HG02588 (cell line): ENCODE results near the gene FRMD4A.
"Not testable (repeated sequence)": the region's sequence is repeated elsewhere in the genome, so short reads cannot be mapped to it uniquely, and the experiment has no call there.

Source experiments
- ATAC-seq: cut with Tn5 transposase; IDR thresholded peaks from one replicate; pipeline ENCODE4 v1.9.1; 2021; ENCODE audit warnings: mild to moderate bottlenecking, moderate library complexity; ENCODE audit not compliant: unreplicated experiment

Gene FRMD4A

DNA sequence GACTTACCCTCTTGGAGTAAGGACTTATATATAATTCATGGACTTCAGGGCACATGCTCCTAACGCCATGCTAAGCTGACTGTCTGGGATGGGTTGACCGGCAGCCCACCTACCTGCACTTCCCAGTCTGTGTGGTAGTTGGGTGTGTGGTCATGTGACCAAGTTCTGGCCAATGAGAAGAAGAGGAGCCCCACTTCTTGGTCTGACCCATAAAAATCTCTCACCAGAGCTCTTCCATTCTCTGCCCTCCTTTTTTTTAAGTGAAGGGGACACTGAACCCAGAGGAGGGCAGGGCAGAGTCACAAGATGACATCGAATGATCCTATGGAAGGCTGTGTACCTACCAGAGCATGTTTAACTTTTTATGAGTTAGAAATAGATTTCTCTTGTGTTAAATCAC lies 370.1 kb downstream of the FRMD4A start:
- ATAC-seq, result no peak

DNA sequence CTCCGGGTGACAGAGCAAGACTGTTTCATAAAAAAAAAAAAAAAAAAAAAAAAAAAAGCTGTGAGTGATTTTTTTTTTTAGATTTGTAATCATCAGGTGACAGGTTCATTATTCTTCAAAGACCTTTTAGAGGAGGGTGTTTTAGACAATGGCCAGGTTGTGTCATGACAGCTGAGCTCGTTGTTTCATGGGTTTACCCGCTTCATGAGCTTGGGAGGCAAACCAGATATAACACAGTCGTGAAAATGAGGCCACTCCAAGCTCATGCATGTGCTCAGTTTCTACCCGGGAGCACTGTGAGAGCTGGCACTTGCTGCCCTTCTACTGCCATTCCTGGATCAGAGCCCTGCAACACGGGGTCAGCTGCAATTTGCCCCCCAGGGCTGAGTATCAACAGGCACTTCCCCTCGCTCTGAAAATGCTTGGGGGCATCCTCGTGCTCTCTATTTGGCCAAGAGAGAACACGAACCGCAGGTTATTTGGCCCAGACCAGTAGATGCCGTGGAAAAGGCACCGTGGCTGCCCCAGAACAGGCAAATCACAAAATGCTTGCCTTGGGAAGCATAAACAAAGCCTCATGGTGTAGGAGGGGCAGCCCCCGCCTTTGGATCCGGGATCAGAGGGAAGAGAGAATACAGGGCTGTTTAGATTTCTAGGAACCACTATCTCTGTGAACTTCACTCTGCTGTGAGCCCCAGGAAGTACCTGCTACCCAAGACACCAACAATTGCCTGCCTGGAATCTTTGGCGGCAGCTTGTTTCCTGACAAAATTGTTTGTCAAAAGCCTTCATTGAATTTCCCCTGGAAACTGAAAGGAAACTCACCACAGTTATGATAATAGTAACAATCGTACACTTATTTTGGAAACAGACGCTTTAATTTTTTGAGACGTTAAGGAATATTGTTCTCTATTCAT lies 371.0 kb downstream of the FRMD4A start:
- no peak for ATAC-seq

DNA sequence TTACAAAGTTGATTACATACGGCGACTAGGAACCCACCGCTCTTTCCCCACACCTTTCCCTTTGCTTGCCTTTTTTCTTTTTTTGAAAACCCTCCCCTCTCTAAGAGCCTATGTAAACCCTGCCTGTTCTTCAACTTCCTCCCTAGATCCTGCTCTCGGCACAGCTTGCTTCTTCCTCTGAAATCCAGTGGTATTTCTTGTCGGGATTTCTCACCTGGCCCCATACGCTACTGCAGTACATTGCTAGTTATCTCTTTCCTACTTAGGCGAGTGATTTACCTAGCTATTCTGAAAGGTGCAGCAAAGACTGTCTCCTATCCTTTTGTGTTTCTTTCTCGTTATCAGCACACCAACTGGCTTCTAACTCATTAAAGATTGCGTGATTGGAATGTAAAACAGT lies 372.9 kb downstream of the FRMD4A start:
- no peak for ATAC-seq

DNA sequence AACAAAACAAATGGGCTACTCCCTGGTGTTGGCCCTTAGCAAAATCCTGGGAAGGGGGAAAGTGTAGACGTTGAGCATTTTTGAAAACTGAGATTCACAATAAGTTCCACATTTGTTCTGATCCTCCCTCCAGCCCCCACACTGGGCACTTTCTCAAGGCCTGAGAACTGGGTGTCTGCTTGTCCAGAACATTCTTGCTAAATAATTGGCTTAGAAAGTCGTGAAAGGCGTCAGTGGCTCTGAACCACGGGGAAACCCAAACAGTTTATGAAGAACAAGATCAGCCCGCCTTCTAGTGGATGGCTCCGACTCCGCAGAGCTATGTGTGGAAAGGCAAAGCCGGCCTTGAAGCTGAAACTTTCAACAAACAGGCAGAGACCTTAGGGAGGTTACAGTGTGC lies 373.9 kb downstream of the FRMD4A start:
- ATAC-seq, result no peak

DNA sequence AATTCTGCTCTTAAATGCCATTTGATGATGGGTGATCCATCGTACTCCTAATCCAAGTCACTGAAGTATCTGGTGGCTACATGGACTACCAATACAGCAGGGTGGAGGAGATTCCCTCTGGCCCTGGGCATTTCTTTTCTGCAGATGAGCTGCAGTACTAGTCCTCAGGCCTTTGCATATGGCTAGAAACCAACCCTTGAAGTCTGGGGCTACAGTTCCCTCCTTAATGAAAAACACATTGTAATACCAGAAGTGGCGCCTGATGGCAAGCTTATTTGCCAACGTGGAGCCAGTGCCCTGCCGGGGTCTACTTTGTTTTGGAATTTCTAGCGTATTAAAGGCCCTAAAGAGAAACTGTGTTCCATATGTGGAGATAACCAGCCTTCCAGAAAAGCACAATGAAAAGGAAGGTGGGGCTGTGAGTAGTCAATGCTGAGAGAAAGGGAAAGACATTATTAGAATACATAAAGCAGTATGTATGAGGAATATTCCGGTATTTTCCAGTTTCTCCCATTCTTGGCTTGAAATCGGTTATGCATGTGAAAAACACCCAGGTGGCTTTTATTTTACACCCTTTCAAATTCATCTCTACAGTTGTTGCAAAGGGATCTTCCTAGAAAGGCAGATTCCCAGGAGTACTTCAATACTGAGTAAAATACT lies 375.2 kb downstream of the FRMD4A start:
- ATAC-seq, result no peak

DNA sequence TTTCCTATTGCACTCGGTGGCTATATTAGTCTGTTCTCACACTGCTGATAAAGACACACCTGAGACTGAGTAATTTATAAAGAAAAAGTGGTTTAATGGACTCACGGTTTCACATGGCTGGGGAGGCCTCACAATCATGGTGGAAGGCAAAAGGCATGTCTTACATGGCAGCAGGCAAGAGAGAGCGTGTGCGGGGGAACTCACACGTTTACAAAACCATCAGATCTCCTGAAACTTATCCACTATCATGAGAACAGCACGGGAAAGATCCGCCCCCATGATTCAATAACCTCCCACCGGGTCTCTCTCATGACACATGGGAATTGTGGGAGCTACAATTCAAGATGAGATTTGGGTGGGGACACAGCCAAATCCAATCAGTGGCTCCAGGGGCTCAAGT lies 376.5 kb downstream of the FRMD4A start:
- ATAC-seq, result not testable (repeated sequence)

DNA sequence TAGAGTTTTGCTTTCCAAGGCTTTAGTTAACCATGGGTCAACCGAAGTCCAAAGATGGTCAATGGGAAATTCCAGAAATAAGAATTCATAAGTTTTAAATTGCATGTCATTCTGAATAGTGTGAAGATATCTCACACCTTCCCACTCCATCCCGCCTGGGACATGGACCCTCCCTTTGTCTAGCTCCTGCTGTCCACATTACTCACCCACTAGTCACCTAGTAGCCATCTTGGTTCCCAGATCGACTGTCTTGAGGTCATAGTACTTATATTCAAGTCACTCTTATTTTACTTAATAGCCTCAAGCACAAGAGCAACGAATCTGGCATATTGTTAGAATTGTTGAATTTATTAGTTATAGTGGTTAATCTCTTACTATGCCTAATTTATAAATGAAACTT lies 377.4 kb downstream of the FRMD4A start:
- no peak for ATAC-seq

DNA sequence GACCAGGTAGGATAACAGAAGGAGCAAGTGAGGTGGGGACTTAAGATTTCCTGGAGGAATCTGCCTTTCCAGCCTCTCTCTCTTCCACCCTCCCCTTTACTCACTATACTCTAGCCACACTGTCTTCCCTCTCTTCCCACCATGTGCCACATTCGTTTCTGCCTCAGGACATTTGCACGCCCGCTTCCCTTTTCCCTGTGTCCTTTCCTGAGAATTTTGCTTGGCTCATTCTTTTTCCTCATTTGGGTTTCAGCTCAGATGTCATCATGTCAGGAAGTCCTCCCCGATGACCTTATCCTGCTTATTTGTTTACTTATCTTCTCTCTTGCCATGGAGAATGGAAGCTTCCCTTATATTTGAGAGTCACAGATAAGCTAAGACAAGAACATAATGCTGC lies 380.2 kb downstream of the FRMD4A start:
- no peak for ATAC-seq

DNA sequence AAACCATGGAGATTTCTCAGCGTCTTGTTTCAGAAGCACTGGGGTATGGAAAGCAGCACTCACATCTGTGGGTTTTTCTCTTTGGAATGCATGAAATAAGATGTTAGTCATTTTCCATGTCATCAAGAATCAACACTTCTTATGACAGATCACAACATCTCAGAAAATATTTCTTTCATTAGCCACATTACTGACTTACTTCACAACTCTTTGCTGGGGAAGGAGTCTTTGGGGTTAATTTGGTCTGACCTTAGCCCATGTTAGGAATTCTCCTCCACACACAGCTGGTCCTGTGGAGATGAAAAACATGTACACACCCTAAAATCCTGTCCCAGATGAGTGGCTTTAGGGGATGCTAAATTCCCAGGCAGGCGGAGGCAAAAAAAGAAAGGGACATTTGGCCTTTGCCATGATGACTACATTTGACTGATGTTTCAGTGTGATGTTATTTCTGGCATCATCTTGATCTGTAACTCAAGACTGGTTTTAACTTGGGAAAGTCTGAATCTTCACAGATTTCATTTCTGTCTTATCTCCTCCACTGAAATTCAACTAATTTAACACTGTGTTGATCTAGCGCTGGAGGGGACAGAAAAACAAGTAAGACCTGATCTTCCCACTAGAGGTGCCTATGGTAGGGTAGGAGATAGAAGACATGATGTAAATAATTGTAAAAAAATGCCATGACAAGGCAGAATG lies 380.7 kb downstream of the FRMD4A start:
- ATAC-seq, result no peak

DNA sequence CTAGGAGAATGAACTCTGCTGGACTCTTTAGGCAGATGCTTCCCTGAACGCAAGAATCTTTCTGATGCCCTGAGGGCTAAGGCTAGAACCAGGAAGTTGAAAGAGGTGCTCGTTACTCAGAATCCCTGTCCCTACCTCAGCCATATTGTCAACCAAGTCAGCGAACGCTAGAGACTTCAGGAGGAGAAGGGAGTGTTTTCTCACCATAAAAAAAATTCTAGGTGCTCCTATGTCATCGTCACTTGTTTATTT lies 384.6 kb downstream of the FRMD4A start:
- no peak for ATAC-seq

DNA sequence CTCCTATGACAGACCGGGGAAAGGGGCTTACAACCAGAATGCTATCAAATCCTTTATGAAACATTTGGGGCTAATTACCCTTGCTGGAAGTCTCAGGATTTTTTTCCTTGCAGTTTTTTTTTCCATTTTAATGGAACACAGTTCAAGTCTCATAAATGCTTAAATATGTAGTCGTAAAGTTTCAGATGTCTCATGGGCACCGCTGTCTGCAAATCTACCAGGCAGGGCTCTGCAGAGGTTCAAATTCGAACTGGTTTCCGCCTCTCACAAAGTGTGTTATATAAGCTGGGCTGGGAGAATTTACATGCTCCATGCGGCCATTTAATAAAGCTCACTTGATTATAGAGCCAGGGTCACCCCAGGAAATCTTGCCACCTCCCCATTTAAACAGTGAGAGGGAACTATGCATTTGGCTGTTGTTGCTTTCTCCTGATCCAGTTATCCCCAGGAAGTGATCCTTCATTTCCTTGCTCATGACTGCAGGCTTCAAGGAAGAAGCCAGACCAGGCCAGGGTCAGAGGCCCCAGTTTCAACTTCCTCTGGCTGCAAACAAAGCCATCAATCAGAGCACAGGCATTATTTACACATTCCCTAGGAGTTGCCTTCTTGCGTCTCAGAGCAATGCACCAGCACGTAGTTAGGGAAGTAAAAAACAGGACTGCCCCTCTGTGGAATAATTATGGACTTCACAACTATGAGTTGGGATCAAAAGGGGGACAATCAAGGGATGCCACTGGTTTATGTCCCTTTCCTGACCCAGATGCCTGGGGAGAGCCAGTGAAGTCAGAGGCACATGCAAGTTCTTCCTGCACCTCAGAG lies 385.1 kb downstream of the FRMD4A start:
- ATAC-seq, result no peak

DNA sequence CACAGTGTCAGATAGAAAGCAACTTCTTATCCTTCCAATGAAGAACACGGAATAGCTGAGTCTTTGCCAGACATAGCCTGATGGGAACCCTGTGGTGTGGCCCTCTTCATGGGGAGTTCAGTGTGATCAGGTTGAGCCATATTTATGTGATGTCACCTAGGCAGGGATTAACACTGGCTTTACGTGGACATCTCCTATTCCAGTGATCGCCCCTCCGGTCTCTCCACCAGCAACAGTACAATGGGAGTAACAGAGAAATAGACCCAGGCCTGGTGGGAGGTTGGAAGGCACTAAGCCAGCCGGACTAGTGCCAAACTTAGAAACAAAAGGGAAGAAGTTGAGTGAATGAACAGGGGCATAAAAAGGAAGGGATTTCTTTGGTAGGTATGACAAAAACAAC lies 385.9 kb downstream of the FRMD4A start:
- ATAC-seq, result no peak

DNA sequence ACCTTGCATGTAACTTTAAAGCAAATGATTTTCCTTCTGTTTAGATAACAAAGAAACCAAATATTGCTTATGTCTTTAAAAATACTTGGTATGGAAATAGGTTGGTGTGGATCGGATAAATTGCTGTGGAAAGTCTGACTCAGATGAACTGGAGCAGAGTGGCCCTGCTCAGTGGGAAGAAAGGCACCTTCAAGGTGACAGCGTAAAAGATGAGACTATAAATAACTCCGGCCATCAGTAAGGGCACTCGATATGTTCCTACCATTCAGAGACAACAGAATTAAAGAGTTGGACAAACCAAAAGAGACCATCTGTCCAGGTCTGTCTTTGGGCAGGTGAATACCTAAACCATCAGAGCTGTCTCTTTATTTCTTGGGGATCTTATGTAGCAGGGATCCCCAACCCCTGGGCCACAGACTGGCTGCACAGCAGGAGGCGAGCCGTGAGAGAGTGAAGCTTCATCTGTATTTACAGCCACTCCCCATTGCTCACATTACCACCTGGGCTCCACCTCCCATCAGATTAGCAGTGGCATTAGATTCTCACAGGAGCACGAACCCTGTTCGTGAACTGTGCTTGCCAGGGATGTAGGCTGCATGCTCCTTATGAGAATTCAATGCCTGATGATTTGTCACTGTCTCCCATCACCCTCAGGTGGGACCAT lies 386.9 kb downstream of the FRMD4A start:
- ATAC-seq, result no peak

DNA sequence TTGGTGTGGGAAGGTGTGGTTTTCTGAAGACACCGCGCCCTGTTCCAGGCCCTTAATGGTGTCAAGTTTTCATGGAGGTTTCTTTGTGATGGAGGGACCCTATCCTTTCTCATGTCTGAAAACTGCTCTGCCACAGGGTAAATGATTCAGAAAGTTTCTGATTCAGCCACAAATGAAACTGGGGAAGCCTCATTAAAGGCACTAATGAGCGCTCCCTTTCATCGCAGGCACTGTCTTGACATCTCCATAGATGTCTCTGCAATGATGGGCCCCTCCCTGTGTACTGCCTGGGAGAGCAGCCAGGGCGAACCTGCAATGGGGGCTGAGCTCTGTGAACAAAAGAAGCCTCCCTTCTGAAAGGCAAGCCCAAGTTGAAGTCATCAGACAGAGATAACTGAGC lies 388.7 kb downstream of the FRMD4A start:
- no peak for ATAC-seq

DNA sequence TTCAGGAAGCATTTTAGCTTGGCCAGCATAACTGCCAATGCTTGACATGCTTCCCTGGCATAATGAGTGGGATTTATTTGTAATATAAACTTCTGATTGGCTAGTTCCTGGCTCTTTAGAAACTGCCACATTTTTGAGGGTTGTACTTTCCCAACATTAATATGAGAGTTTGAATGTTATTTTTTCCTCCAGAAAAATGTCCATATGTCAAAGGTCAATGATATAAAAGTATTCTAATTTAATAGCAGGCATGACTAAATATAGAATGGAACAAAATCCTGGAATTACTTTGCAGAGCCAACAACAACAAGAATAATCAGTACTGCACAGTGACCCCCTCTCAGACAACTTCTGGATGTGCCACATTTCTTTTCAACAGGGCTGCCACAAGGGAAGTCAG lies 391.3 kb downstream of the FRMD4A start:
- no peak for ATAC-seq

DNA sequence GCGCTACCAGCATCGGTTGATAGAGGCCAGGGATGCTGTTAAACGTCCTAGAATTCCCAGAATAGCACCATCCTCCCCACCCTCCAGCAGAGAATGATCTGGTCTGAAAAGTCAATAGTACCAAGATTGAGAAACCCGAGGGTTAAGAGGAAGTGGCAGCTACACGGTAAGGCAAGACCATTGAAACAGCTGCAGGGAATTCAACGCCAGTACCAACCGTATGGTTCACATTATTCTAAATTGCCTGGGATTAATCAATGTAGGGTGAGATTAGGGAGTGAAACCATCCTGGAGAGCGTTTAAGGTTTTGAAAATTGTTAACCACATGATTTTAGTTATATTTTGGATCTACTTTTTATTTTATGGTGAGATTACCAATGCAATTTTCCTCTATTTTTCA lies 391.8 kb downstream of the FRMD4A start:
- ATAC-seq, result no peak

DNA sequence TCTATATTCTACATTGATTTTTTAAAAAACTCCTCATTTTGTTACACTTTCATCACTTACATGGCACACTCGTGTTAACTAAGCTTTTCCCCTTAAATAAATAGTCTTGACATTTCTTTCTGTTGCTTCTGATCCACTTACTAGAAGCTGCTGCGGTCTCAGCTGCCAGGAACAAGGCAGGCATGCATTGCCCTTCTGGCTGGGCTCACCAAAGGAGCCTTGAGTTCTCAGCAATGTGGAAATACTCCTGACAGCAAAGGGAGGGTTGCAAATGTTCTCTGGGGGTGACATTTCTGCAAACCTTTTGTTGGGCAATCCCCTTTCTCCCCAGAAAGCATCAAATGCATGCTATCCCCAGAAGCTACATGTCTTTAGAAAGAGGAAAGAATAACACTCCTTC lies 393.9 kb downstream of the FRMD4A start:
- no peak for ATAC-seq

DNA sequence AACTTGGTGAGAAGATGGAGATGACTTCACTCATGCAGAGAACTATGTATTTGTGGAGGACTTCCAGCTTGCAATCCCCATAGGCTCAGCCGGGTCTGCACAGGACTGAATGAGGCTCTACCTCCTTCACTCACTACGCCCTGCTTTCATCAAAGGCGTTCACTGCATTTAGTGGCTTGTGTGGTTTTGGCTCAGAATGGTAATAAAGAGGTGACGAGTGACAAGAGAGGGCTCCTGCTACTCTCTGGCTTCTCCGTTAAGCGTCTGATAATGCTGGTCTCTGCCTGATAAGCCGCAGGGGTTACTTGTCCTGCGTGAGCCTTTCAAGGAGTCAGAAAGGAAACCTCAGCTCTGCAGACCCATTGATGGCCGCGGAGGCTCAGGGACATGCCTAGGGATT lies 400.6 kb downstream of the FRMD4A start:
- ATAC-seq, result no peak

DNA sequence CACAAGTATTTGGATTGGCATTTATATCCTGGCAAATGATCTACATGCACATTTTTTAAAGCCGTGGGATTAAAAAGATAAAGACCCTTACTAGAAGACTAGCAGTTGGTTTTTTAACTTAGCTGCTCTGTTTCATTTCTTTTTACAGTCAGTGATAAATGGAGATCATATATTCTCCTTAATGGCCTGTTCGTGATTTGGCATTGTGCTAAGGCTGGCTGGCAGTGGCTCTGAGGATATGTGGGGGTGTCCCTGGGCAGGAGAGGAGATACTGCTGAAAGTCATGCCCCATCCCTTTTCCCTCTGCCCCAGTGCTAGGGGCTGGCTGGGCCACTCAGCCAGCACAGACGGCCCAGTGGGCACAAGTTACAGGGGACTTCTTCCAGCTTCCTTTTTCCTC lies 402.3 kb downstream of the FRMD4A start:
- ATAC-seq, result no peak

DNA sequence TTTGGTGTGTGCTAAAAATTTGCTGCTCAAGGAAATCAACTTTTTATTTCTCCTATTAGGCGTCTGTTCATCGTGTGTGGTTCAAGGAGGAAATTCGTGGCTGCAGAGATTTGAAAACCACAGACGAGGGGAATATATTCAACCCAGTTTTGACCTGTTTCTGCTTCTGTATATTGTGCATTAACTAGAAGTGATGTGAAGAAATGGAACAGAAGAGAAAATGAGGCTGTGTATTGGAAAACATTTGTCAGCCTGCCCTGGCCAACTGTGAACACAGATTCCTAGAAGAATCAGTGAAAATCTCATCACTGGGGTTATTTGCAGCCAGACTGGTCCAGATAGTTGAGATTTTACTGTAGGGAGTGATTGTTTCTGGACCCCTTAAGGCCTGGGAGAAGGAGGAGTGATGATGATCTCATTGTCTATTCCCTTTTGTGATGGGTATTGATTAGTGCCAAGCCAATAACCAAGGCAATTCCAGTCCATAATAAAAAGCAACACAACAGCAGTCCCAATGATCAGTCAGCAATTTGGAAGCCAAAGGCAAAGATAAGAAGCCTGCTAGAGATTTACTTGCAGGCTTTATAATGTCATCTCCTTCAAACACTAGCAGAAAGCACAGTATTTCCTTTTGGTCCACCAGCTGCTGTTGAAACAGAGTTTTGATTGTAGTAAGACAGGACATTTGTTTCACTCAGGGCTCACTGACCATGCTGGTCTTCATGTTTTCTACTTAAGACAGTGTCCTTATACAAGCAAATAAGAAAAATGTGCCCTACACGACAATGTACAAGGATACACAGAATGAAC lies 404.5 kb downstream of the FRMD4A start:
- no peak for ATAC-seq
